ENCODE data around the gene PTPN3. TPM values are rescaled to one million over a fixed set of nuclear protein-coding genes. Genes with fewer than 3 reads are reported as not detected.
A peak's percentile ranks its signal among the peaks of the same experiment; 100 is the strongest.

Gene PTPN3
- total RNA-seq, 1 experiment from 2014 or later: 0.29 TPM

DNA sequence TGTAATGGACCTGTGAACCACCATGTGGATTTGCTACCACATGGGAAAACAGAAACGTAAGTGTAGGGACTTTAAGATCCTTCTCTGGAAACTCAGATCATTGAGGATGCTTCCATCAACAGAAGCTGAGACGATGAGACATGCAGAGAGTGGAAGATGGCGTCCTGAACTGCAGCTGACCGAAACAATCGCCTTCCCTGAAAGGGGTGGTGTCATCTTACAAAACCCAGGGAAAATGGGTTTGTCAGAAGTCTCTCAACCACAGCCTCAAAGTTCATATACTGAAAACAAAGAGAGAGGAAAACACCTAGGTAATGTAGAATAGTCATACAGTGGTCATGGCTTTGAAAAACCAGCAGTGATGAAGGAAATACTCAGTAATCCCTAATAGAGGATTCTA, 6.6 kb upstream of the PTPN3 start:
- no peak for DNase-seq (ENCODE audit: low read depth)

DNA sequence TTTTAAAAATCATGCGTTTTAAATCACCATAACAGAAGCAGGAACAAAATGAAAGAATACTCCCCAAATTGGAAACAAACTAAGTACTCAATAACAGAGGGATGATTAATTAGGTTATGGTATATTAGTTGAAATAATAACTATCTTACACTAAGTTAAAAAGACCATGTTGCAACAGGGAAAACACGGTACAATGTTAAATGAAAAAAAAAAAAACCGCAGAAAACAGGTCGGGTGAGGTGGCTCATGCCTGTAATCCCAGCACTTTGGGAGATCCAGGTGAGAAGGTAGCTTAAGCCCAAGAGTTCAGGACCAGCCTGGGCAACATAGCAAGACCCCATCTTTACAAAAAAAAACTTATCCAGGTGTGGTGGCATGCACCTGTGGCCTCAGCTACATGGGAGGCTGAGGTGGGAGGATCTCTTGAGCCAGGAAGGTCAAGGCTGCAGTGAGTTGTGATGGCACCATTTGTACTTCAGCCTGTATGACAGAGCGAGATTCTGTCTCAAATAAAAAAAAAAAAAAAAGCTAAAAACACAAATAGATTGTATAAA, 2.4 kb upstream of the PTPN3 start:
- no peak for DNase-seq (ENCODE audit: low read depth)

DNA sequence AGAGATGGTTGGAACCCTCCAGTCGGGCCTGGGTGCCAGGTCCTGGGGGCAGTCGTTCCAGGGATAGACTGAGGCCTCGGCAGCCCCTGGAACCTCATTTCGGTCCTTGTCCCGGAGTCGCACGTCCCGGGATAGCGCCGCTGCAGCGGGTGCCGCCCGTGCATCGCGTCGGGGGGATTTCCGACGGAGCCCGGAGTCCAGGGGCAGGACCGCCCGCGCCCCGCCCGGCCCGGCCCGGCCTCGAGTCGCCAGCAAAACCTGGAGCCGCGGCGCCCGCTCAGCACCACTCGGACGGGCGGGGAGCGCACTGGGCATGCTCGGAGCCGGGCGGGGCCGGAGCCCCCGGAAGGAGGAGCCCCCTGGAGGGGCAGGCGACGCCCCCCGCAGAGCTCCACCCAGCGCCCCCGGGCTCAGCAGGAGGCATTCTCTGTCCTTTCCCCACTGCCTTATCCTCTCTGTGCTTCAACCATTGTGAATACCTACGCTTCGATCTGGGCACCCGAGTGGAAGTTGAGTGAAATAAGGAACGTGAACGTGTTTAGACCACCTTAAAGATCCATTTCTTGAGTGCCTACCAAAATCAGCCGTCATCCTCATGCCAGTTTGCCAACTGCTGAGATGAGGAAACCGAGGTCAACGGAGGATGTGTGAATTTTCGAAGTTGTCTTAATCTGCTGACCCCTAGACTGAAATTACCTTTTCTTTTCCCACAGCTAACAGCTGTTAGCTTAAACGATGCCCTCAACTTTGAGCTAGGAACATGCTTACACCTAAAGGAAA, 1.7 kb upstream of the PTPN3 start:
- DNase-seq (ENCODE audit: low read depth): no peak

DNA sequence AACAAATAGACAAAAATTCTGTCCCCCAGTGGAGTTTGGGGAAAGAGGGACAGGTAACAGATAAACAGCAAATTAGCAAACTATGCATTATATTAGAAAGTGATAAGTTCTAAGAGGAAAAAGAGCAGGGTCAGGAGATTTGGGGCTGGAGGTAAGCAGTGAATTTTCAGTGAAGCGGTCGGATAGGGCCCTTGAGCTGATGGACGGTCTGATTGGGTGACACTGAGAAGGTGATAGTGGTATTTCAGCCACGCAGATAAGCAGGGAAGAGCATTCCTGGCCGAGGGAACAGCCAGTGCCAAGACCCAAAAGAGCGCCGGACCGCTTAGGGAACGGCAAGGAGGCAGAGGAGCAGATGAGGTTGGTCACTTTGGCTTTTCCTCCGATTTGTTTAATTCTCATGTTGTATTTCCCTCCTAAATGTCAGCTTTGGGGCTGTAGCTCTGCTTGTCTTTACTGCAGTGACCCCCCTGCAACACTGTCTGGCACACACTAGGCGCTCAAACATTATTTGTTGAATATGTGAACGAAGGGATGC, 1.1 kb upstream of the PTPN3 start:
- no peak for DNase-seq (ENCODE audit: low read depth)

DNA sequence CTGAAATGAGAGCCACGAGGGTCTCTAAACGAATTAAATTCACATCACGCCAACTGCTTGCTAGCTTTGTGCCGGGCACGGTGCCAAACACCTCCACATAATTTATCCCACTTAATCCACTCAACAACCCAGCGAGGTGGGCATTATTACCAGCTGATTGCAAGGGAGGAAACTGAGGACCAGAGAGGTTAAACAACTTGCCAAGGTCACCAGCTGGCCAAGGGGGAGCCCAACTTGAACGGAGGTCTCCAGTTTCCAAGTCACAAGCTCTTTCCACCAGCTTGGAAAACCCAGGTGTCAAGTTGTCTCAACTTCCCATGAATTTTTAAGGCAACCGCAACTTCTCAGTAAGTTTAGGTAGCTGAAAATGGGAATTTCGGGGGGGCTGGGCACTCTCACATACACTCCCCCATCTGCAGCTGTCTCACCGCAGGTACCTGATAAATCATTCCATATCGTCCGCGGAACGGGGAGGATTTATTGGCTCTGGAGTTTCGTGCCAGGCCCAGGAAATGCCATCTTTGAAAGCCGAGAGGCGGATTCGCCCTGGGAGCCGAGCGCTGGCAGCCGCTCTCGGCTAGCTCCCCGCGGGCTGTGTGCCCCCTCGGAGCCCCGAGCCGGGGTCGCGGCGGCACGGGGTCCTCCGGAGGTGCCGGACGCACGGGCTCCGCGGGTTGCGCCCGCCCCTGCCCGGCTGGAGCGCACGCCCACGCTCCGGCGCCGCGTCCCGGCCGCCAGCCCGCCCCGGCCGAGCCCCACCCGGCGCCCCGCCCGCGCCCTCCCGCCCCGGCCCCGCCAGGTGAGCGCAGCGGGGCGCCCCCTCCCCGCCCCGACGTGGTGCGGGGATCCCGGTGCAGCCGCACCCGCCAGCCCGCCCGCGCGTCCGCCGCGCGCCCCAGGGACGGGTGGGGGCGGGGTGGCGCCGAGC, 617 bp downstream of the PTPN3 start:
- DNase-seq (ENCODE audit: low read depth): no peak

DNA sequence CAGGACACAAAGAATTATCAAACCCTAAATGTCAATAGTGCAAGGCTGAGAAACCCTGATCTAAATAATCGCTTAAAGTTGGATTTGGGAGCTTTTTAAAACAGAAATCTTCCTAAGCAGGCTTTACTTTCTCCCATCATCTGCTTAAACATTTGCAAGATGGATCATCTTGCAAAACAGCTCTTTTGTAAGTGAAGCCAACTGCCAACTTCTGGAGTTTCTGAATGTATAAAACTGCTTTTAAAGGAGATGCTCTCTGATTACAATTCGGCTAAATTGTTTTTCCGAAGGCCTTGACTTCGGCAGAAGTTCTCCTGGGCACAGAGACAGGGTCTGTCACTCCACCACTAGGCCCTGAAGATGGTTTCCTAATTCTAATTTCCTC, 1.3 kb downstream of the PTPN3 start:
- no peak for DNase-seq (ENCODE audit: low read depth)

DNA sequence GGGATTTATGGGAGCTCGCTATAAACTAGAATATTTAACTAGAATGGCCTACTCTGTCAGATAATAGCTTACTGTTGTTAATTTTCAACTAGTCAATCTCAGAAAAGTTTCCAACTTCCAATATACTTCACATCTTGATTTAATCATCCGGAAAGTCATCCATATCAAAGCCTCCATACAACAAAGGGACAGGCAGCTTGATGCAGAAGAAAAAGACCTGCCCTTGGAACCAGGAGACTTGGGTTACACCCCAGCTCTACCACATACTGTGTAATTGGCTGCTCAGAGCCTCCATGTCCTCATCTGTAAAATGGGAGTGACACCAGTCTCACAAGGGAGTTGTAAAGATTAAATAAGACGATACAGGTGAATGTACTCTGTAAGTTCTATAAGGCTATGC, 1.9 kb downstream of the PTPN3 start:
- DNase-seq (ENCODE audit: low read depth): no peak

DNA sequence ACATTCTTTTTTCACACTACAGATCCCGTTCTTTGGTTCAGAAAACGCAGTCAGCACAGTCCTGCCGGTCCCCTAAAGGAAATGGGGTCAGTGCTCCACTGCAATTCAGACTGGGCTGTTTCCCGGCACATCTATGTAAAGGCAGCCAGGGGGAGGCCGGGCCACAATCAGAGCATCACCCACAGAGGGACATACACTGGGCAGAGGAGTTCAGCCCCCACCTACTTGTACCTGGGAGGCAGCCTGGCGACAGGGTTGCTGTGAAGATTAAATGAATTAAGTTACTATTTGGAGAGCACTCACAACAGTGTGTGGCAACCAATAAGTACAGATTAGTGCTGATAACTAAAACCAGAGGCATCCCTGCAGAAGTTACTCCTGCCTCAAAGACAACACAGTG, 4.5 kb downstream of the PTPN3 start:
- DNase-seq (ENCODE audit: low read depth): no peak

DNA sequence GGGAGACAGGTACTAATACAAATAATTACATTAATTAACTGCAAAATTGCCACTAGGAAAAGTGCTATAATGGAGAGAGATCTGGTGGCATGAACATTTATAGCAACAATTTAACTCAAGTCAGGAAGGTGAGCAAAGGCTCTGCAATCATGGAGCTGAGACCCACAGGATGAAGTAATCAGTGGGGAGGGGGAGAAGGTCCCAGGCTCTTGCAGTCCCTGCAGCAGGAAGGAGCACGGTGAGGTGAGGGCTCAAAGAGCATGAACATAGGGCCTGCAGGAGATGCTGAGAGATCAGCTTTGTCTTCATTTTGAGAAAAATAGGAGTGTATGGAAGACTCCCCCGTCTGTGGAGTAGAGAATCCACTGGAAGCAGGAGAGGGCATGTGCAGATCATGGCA, 6.5 kb downstream of the PTPN3 start:
- DNase-seq (ENCODE audit: low read depth): no peak

DNA sequence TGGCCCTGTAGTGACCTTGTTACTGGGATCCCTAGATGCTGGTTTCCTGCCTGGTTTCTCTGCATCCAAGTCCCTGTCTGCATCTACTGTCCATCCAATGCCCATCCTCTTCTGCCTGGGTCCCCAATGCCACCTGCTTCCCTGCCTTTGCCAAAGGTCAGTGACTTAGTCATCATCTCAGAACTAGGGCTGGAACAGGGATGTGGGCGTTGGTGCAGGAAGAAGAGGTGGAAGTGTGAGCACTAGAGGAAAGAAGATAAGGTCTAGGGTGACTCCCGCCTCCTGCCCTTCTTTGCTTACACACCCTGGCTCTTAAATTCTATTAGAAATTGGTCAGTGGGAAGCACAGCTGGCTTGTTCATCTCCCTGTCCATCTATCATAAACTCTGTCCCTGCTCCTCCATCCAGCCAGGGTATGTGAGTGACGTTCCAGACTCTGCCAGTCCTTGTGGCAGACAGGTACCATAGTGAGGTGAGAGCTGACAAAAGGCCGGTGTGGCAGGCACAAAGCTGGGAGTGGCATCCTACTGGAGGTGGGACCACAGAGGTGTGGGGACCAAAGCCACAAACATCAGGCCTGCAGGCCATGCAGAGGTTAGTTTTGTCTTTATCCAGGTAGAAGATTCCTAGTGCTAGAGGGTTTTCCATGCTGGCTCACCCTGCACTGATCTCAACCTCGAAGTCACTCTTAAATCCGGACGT, 9.2 kb downstream of the PTPN3 start:
- DNase-seq (ENCODE audit: low read depth): no peak

DNA sequence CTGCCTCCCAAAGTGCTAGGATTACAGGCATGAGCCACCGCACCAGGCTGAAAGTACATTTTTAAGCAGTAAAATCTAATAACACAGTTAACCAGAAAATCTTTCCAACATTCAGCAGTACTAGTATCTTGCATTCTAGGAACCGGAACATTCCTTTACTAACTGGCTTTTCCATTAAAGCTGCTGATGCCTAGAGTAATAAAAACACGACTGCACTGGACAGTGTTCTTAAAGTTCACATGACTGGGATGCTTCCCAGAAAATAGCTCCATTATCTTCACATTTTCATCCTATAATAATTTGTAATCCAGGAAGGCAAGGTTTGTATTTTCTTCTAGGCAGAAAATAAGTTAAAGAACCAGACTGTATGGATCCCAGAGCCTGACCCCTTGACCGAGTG, 9.8 kb downstream of the PTPN3 start:
- no peak for DNase-seq (ENCODE audit: low read depth)

DNA sequence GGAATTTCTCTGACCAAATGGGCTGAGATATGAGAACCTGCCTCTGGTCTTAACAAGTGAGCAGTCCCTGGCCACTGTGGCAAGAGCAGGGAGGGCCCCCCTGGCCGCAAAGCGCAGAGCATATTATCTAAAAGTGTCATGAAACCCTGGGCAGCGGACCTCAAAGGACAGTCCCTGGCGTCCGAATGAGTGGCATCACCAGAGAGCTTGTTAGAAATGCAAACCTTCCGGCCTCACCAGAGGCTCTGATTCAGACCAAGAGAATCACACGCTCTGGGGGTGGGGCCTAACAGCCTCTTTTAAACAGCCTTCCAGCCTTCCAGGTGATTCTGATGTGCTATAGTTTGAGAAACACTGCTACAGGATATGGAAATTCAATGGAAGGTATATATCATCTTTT, 10.9 kb downstream of the PTPN3 start:
- DNase-seq (ENCODE audit: low read depth): no peak

DNA sequence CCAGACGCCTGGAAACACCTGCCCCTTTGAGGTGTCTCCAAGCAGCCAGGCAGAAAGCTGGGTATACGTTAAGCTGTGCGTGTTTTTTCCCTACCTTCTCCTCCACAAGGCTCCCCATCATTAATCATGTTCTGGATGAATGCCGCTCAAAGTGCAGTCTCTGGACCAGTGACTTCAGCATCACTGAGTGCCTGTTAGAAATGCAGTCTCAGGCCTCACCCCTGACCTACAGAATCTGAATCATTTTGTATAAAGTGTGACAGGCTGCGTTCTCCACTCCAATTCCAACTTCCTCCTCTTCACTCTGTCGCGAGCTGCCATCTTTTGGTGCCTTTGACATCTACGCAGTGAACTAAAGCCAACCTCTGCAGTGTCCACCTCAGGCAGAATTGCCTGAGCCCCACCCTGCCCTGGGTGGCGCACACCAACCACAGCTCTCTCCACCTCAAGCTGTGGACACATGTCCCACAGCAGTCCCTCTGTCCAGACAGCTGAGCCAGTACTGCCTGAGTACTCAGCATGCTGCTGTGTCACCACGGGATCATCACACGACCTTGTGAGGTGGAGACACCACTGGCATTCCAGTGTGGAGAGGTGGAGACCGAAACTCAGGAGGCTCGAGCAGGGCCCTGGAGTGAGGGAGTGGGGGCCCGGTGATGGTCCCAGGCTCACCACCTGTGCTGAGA, 14.2 kb downstream of the PTPN3 start:
- no peak for DNase-seq (ENCODE audit: low read depth)

DNA sequence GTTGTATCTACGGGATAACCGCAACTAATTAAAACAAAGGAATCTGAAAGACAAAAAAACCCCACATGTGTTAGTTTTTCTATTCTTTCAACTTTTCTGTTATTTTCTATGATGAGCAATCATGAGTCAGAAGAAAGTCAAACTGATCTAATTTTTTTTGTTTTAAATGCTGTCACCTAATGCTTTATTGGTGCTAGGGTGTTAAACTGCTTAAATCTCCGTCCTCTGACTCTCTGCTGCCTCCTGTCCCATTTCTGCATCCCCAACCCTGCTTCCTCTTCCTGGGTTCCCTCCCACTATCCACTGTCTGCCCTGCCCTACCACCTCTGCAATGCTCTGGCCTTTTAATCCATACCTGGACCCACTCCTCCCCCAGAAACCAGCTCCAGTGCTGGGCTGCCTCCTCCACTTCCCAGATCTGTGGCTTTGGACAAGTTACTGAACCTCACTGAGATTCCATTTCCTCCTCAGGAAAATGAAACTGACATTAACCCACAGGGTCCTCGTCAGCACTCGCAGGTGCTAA, 15.7 kb downstream of the PTPN3 start:
- peak; percentile 17 for DNase-seq (ENCODE audit: low read depth)

DNA sequence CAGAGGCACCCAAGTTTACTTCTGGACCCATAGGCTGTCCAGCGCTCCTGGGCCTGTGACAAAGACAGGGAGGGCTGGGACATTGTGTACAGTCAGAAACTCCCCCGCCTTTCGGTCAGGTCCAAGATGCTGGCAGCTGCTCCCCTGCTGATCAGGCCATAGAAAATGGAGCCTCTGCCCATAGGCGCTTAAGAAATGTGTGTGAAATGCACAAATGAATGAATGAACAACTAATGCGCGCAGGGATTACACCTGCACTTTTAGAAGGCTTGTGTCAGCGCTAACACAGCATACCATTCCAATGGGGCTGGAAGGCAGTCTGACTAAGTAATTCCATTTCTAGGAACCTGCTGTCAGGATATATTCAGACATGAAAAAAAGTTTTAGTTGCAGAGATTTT, 16.3 kb downstream of the PTPN3 start:
- no peak for DNase-seq (ENCODE audit: low read depth)

DNA sequence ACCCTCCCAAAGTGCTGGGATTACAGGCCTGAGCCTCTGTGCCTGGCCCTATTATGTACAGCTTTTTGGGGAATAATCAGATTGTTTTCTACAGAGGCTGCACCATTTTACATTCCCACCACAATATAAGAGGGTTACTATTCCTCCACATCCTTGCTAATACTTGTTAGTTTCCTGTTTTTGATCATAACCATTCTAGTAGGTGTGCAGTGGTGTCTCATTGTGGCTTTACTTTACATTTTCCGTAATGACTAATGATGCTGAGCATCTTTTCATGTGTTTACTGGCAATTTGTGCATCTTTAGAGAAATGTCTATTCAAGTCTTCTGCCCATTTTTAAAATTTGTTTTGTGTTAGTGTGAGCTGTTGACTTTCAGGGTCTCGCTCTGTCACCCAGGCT, 18.3 kb downstream of the PTPN3 start:
- no peak for DNase-seq (ENCODE audit: low read depth)

DNA sequence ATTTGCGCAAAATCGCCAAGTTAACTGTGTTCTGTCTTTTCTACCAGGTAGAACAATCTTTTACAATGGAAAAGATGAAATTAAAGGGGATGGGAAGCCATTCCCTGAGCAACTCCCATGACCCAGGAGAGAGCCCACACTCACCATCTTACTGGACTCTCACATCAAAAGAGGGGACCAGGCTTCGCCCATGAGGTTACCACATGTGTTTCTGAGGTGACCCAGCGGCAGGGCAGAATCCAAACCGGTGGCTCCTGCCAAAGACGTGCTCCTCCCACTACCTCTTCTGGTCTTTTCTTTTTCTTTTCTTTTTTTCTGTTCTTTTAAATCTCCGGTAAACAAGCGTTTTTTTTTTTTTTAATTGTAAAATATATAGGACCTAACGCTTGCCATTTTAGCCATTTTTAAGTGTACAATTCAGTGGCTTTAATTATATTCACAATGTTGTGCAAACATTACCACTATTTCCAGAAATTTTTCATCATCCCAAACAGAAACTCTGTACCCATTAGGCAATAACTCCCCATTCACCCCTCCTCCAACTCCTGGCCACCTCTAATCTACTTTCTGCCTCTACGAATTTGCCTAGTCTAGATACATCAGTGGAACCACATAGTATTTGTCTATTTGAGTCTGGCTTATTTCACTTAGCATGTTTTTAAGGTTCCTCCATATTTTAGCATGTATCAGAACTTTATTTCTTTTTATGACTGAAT, 19.3 kb downstream of the PTPN3 start:
- DNase-seq (ENCODE audit: low read depth): no peak

DNA sequence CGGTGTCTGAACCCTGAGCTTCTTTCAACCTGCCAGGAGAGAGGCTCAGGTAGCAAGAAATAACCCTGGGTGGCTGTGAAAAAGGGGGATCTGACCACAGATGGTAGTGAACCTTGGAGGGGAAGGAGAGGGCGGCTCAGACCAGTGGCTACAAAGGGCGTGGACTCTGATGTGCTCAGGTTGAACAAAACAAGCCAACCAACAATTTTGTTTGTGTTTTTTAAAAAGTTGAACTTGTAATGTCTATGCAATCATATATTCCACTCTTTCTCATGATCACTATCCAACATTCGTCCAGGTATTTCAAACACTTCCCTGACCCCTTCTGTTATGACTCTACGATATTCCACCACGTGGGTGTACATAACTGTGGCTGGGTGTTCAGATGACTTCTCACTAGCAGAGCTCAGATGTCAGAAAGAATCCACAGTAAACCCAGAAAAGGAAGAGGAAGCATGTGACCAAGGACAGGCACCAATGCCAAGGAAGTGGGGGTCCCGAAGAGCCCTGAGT, 20.0 kb downstream of the PTPN3 start:
- no peak for DNase-seq (ENCODE audit: low read depth)

DNA sequence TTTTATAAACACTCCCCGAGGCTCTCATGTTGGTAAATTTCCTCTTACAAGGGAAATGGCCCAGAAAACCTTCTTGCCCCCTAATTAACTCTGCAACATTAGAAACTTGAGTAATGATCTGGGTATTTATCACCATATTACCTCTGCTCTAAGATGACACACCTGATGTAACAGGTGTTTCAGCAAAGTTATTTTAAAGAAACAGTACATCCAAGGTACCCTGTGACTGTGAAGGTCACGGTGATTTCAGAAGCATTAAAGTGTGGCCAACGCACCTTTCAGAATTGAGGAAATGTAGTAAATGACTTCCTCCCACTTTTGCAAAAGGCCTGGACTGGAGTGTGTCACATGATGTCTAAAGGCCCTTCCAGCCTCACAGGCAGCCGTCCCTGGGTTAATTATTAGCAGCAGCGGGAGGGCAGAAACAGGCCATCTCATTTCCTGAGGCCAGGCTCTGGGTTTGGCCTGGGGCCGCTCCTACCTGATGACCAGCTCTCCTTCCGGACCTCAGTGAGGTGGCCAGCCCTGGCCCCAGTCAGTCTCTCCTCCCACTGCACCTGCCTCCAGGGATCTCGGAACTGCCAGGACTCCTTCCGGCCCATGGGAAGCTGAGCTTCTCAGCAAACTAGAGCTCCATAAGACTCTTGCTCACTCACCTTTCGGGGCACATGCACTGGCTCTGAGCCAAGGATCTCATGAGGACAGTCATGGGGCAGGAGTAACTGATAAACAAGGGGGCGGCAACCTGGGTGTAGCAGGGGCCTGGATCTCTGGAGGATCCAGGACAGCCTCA, 20.7 kb downstream of the PTPN3 start:
- no peak for DNase-seq (ENCODE audit: low read depth)

Data from LHCN-M2 (cell line).